ENCODE data around the gene BEND3.

BEND3 gene

GRCh38 chr6:107115695-107116327 is 496 bp upstream of the BEND3 start:
- no peak overlapping the region for H3K4me3 ChIP-seq (IDR thresholded peaks at IDR 0.05; ENCODE audit: insufficient read depth, low read depth, low read length)
- H3K4me2 ChIP-seq, result peak overlapping the region; percentile 97
- TF ChIP-seq, protein P1, sequence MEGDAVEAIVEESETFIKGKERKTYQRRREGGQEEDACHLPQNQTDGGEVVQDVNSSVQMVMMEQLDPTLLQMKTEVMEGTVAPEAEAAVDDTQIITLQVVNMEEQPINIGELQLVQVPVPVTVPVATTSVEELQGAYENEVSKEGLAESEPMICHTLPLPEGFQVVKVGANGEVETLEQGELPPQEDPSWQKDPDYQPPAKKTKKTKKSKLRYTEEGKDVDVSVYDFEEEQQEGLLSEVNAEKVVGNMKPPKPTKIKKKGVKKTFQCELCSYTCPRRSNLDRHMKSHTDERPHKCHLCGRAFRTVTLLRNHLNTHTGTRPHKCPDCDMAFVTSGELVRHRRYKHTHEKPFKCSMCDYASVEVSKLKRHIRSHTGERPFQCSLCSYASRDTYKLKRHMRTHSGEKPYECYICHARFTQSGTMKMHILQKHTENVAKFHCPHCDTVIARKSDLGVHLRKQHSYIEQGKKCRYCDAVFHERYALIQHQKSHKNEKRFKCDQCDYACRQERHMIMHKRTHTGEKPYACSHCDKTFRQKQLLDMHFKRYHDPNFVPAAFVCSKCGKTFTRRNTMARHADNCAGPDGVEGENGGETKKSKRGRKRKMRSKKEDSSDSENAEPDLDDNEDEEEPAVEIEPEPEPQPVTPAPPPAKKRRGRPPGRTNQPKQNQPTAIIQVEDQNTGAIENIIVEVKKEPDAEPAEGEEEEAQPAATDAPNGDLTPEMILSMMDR (conservative IDR thresholded peaks at IDR 0.05; ENCODE audit: low read depth, low read length), result no peak
- H3K9ac ChIP-seq, result peak overlapping the region; percentile 87
- no peaks in the 10 kb centered on the region for H3K27me3 ChIP-seq (ENCODE audit: insufficient read depth, low read depth)
- H3K79me2 ChIP-seq (ENCODE audit: insufficient read depth, low read depth), result no peaks in the 10 kb centered on the region
- peak overlapping the region; percentile 82 for H2AFZ ChIP-seq (ENCODE audit: low read depth)
- no peaks in the 10 kb centered on the region for H4K20me1 ChIP-seq (ENCODE audit: insufficient read depth)
- peaks cover 33% of the 10 kb centered on the region for H3K4me1 ChIP-seq (ENCODE audit: low read depth, poor library complexity, severe bottlenecking)
- peak overlapping the region; percentile 89 for H3K27ac ChIP-seq
- H3K36me3 ChIP-seq (ENCODE audit: insufficient read depth), result no peaks in the 10 kb centered on the region

DNA sequence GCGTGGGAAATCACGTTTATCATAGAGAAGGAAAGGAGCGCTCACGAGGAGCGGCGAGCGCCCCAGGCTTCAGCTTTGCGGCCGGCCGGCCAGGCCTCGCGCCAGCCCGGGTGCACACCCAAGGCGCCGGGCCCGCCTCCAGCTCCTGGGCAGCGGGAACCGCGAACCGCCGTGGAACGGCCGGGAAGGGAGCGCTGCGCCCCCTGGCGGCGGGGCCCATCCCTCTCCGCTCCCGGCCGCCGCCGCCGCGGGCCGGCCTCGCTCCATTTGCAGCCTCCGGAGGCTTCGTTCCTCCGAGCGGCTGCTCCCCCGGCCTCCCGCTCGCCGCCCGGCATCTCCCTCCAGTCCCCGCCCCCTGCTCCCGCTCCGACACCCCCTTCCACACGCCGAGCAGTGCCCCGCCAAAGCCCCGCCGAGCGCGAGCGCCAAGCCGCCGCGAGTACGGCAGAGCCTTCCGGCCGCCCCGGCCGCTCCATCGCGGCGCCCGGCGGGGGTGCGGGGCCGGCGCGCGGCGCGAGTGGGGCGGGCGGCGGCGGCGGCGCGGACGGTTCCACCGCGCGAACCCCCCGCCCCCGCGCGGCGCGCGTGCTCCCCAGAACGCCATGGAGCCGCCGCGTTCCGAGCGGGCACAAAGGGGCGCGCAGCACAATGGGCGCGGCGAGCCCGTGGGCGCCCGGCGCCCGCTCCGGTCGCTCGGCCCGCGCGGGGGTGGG is 946 bp downstream of the BEND3 start:
- Histone ChIP-seq H4K20me1 (ENCODE audit: insufficient read depth) (no peaks in the 10 kb centered on the region), H2AFZ (ENCODE audit: low read depth) (peak overlapping the region; percentile 54; the same call in 1 of the 2 replicates), H3K36me3 (ENCODE audit: insufficient read depth) (no peaks in the 10 kb centered on the region), H3K4me3 (IDR thresholded peaks at IDR 0.05; ENCODE audit: insufficient read depth, low read depth, low read length) (no peak overlapping the region), H3K4me1 (ENCODE audit: low read depth, poor library complexity, severe bottlenecking) (peaks cover 44% of the 10 kb centered on the region), H3K79me2 (ENCODE audit: insufficient read depth, low read depth) (no peaks in the 10 kb centered on the region), H3K27ac (peak overlapping the region; percentile 58), H3K27me3 (ENCODE audit: insufficient read depth, low read depth) (no peaks in the 10 kb centered on the region), H3K4me2 (peak overlapping the region; percentile 92), H3K9ac (peak overlapping the region; percentile 55; the same call in 1 of the 2 replicates)
- TF ChIP-seq, protein P1 (conservative IDR thresholded peaks at IDR 0.05; ENCODE audit: low read depth, low read length), result no peak; the same call in none of the 2 replicates

GRCh38 chr6:107110200-107110599 is 5.1 kb downstream of the BEND3 start:
- no peaks in the 10 kb centered on the region for H3K27me3 ChIP-seq (ENCODE audit: insufficient read depth, low read depth)
- H3K79me2 ChIP-seq (ENCODE audit: insufficient read depth, low read depth), result no peaks in the 10 kb centered on the region
- H3K4me3 ChIP-seq (IDR thresholded peaks at IDR 0.05; ENCODE audit: insufficient read depth, low read depth, low read length), result no peak overlapping the region
- no peaks in the 10 kb centered on the region for H4K20me1 ChIP-seq (ENCODE audit: insufficient read depth)
- H3K4me2 ChIP-seq, result peak overlapping the region; percentile 68
- H3K36me3 ChIP-seq (ENCODE audit: insufficient read depth), result no peaks in the 10 kb centered on the region
- H3K9ac ChIP-seq, result no peak overlapping the region
- no peak overlapping the region for H2AFZ ChIP-seq (ENCODE audit: low read depth)
- peaks cover 29% of the 10 kb centered on the region for H3K4me1 ChIP-seq (ENCODE audit: low read depth, poor library complexity, severe bottlenecking)
- TF ChIP-seq, protein P1 (conservative IDR thresholded peaks at IDR 0.05; ENCODE audit: low read depth, low read length), result no peak
- peak overlapping the region; percentile 42 for H3K27ac ChIP-seq

DNA sequence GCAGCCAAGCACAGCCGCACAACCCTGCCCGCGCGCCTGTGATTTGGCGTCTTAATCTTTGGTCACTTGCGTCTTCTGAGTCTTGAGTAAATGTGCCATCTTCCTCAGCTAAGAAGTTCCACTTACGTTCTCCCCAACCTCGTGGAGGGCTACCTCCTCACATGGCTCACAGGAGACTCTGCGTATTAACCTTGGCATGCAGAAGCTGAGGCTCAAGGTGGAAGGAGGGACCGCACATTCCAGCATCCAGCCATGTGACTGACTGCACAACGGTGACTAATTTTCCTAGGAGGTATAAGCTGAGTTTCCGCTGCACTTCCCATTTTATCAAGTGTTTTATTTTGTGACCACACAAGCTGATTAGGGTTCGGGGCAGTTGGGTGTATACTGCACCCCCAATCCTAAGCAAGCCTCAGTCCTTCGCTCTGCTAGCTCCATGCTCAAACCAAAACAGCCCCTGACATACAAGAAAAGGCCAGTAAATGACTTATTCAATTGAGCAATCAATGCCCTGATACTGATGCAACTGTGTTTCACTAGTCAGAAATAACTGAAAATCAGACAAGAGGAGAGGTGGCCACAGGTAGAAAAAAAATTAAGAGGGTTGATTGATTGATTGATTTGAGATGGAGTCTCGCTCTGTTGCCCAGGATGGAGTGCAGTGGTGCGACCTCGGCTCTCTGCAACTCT is 7.0 kb downstream of the BEND3 start:
- TF ChIP-seq, protein P1 (conservative IDR thresholded peaks at IDR 0.05; ENCODE audit: low read depth, low read length), result no peak
- H3K4me1 ChIP-seq (ENCODE audit: low read depth, poor library complexity, severe bottlenecking), result peaks cover 29% of the 10 kb centered on the region
- no peaks in the 10 kb centered on the region for H3K27me3 ChIP-seq (ENCODE audit: insufficient read depth, low read depth)
- no peak overlapping the region for H3K4me2 ChIP-seq
- no peak overlapping the region for H3K9ac ChIP-seq
- no peak overlapping the region for H3K27ac ChIP-seq
- H2AFZ ChIP-seq (ENCODE audit: low read depth), result no peak overlapping the region
- H4K20me1 ChIP-seq (ENCODE audit: insufficient read depth), result no peaks in the 10 kb centered on the region
- no peaks in the 10 kb centered on the region for H3K79me2 ChIP-seq (ENCODE audit: insufficient read depth, low read depth)
- H3K36me3 ChIP-seq (ENCODE audit: insufficient read depth), result no peaks in the 10 kb centered on the region
- no peak overlapping the region for H3K4me3 ChIP-seq (IDR thresholded peaks at IDR 0.05; ENCODE audit: insufficient read depth, low read depth, low read length)
